ENCODE results near the gene ZNF608.

- TF ChIP-seq POLR2A (IDR thresholded peaks at IDR 0.05; ENCODE audit: low read depth, low read length), result 0 out of 2 replicates have a peak, but pooled peaks have one; percentile 5
- TF ChIP-seq TAF1 (IDR thresholded peaks at IDR 0.05; ENCODE audit: borderline replicate concordance, low read depth, low read length), result no peak
These were observed 3.3 kb downstream of the ZNF608 start for GRCh38 chr5:124742983-124743601.
